Stomach (tissue), 4 donors: ENCODE data around the gene SIGMAR1.

Source experiments
- CTCF ChIP-seq, 7 experiments: fragments of 450-650 bp in 4 of 7; fragments of 200-600 bp in 3 of 7; sonication (generic) in 3 of 7; IDR thresholded peaks; one replicate each; pipeline ENCODE4 v1.5.1; 2016 to 2019; ENCODE audit warnings: antibody characterized with exemption in 7 of 7, control low read depth in 2 of 7, mild to moderate bottlenecking in 1 of 7
- POLR2A ChIP-seq, 4 donors: fragments of 450-650 bp; IDR thresholded peaks; one replicate each; pipeline ENCODE4 v1.6.1; 2016; ENCODE audit warnings: antibody characterized with exemption in 4 of 4, control low read depth in 2 of 4, mild to moderate bottlenecking in 1 of 4, moderate library complexity in 1 of 4

GRCh38 chr9:34663303-34663605 lies 25.7 kb upstream of the SIGMAR1 start:
- no peak for TF ChIP-seq CTCF (IDR thresholded peaks at IDR 0.05)
- TF ChIP-seq POLR2A (IDR thresholded peaks at IDR 0.05), result no peak
